Psoas muscle (tissue), 8 donors: ENCODE data around the gene CRISPLD2. TPM values are rescaled to one million over a fixed set of nuclear protein-coding genes. Genes with fewer than 3 reads are reported as not detected.
"Not testable (repeated sequence)": the region's sequence is repeated elsewhere in the genome, so short reads cannot be mapped to it uniquely, and the experiment has no call there.

Experiments used
- ATAC-seq, 4 donors: fragments of 200-7000 bp; cut with Tn5 transposase; one replicate each; pipeline ENCODE4 v1.9.1; 2020; ENCODE audit warnings: moderate library complexity in 3 of 4, mild to moderate bottlenecking in 2 of 4
- DNase-seq, 2 donors: peaks; one replicate each; pipeline ENCODE4 v3.0.0-alpha.2; 2020
- H3K27ac ChIP-seq: fragments of 200-600 bp; one replicate; pipeline ENCODE4 v1.8.0; 2022
- H3K27me3 ChIP-seq, 3 donors: fragments of 200-600 bp in 1 of 3; one replicate each; pipeline versions ENCODE4 v1.6.1 to v1.8.0; 2013 to 2022; ENCODE audit warnings: low read length in 2 of 3, mild to moderate bottlenecking in 2 of 3, moderate library complexity in 1 of 3; ENCODE audit not compliant: insufficient read depth in 3 of 3
- H3K36me3 ChIP-seq, 2 donors: fragments of 200-600 bp in 1 of 2; one replicate each; pipeline versions ENCODE4 v1.6.1 to v1.8.0; 2013 to 2022; ENCODE audit warnings: low read depth in 1 of 2, mild to moderate bottlenecking in 1 of 2, moderate library complexity in 1 of 2; ENCODE audit not compliant: insufficient read depth in 1 of 2
- H3K4me1 ChIP-seq: fragments of 200-600 bp; one replicate; pipeline ENCODE4 v1.8.0; 2022
- H3K4me3 ChIP-seq: fragments of 200-600 bp; one replicate; pipeline ENCODE4 v1.8.0; 2022; ENCODE audit warnings: mild to moderate bottlenecking
- H3K9me3 ChIP-seq: fragments of 200-600 bp; one replicate; pipeline ENCODE4 v1.8.0; 2022
- WGBS, 3 donors: extraction: QIAGEN DNeasy Blood & Tissue Kit; methylation state at CpG; one replicate each; pipeline versions ENCODE4 v1.1.6 to v1.1.7; 2013; 5-methylcytosine and 5-hydroxymethylcytosine counted together
- intact Hi-C, 2 donors: fragments of 100-400 bp; cut with DNase I; formaldehyde crosslinking; loops; one replicate each; pipeline versions ENCODE4 v1.11.0 to v1.14.2; 2022
- polyA plus RNA-seq, 3 donors: library from polyadenylated mRNA; stranded (reverse); fragments of 200-250 nt; gene quantifications; one replicate each; pipeline ENCODE4 v1.2.3, GENCODE V29; 2013
- total RNA-seq, 4 donors: library from RNA; stranded (reverse); fragmentation: NEBNext Ultra II Directional in 2 of 4; extraction: Animal tissue kit (Norgen Biotek cat#: 25700) in 2 of 4; gene quantifications; one replicate each; pipeline versions ENCODE4 v1.2.1 to v1.2.4, GENCODE V29; 2021 to 2023
- TF ChIP-seq, protein P1 (sequence below): fragments of 200-600 bp; IDR thresholded peaks from one replicate; pipeline ENCODE4 v1.8.0; 2022; ENCODE audit warnings: antibody characterized with exemption
- donor health status: healthy with polysubstance abuse.
- donor health status: DM: no; HTN: no; CAD: no; lungs with moderate emphysema.
- donor health status: Bipolar disorder and iron deficiency.
- donor health status: healthy.
- donor health status: DM: yes; HTN: yes; CAD: no.
- donor health status: DM: no; HTN: no; CAD: no.
- donor health status: DM: no; HTN: no; CAD: no.
- donor health status: DM: yes; HTN: yes; CAD: no.

CRISPLD2 gene
- total and polyA plus RNA-seq, 7 donors = 7.1 to 28.6 (median 11.5) TPM

DNA sequence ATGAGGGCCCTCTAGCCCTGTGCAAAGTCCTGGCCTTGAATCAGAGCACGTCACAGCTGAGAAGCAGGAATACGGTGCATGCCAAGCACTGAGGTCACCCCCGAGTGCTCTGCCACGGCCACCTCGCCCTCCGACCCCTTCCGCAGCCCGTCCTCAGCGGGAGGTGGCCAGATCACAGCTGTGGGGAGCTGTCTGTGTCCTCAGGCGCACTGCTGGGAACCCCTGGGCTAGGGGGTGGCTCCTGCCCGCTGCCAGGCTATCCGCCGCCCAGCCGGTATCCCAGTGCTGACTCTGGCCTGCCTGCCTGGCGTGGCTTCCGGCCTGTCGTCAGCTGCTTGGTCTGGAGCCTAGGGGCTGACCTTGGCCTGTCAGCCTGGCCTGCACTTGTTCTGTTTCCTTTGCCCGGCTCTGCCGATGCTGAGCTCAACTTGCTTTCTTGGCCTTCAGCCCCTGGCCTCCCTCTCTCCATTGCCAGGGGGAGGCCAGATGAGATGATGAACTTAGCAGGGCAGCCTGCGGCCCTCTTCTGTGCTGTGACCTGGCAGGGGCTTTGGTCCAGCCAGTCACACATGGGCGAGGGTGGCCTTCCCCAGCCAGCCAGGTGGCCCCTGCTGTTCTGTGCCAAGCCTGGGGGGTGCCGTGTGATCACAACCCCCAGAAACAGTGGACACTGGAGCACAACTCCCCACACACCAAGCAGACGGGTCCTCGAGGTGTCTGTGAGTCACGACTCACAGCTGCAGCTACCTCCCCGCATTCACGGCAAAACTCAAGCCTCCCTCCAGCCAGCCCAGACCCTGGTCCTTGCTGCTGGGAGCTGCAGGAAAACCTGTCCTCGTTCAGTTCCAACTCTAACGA, 114.2 kb downstream of the CRISPLD2 start:
- Histone ChIP-seq H3K36me3 (no peaks in the 10 kb centered on the region), H3K27me3 (no peaks in the 10 kb centered on the region), H3K4me1 (peaks cover 17% of the 10 kb centered on the region), H3K27ac (peak overlapping the region; percentile 85), H3K9me3 (no peaks in the 10 kb centered on the region), H3K4me3 (peak overlapping the region; percentile 42)
- DNase-seq (peak; percentile 89 to 94), ATAC-seq (peak; percentile 93 to 98 (median 94))
- TF ChIP-seq, protein P1, sequence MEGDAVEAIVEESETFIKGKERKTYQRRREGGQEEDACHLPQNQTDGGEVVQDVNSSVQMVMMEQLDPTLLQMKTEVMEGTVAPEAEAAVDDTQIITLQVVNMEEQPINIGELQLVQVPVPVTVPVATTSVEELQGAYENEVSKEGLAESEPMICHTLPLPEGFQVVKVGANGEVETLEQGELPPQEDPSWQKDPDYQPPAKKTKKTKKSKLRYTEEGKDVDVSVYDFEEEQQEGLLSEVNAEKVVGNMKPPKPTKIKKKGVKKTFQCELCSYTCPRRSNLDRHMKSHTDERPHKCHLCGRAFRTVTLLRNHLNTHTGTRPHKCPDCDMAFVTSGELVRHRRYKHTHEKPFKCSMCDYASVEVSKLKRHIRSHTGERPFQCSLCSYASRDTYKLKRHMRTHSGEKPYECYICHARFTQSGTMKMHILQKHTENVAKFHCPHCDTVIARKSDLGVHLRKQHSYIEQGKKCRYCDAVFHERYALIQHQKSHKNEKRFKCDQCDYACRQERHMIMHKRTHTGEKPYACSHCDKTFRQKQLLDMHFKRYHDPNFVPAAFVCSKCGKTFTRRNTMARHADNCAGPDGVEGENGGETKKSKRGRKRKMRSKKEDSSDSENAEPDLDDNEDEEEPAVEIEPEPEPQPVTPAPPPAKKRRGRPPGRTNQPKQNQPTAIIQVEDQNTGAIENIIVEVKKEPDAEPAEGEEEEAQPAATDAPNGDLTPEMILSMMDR = no peak
- 20 to 28% (median 26%) methylated on average over 29 of the region's 29 CpGs for WGBS, 3 donors
- intact Hi-C loops = no loop called here

DNA sequence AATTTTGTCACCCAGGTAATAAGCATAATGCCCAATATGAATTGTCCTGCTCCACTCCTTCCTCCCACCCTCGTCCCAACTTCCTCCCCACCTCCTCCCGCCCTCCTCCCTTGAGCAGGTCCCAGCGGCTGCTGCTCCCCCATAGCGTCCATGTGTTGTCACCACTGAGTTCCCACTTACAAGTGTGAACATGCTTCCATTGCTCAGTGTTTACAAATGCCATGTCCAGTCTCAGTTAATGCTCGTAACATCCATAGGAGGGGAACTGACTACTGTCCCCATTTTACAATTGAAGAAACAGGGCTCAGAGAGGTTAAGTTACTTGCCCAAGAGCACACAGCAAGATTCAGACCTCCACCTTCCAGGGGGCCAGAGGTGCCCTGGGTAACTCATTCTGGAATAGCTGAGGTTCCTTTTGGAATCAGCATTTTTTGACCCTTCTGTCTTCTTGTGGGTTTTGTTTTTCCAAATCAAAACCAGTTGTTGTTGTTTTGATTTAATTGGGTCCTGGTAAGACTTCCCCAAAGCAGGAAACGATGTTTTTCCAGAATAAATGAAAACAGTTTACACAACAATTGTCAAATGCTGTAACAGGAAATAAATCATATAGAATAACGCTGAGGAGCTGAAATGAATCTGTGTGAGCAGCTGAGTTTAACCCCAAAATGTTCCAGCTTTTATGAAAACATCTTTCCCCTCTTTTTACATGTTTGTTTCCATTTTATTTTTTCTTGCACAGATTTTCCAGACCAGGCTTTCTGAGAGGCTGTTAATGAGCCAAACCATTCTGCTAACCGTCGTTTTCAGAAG, 117.6 kb downstream of the CRISPLD2 start:
- no peak for DNase-seq

DNA sequence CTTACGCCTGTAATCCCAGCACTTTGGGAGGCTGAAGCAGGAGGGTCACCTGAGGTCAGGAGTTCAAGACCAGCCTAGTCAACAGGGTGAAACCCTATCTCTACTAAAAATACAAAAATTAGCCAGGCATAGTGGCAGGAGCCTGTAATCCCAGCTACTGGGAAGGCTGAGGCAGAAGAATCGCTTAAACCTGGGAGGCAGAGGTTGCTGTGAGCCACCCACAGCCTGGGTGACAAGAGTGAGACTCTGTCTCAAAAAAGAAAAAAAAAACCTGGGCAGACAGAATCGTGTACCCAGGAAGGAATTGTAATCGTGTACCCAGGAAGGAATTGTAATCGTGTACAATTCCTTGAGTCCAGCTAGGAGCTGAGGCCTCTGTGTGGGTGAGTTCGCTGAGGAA, 118.8 kb downstream of the CRISPLD2 start:
- H3K4me3 ChIP-seq, H3K9me3 ChIP-seq, DNase-seq, H3K27me3 ChIP-seq, H3K36me3 ChIP-seq, H3K27ac ChIP-seq, ATAC-seq, intact Hi-C loops: not testable (repeated sequence)
- peaks cover 11% of the 10 kb centered on the region for H3K4me1 ChIP-seq
- 67 to 80% (median 78%) methylated on average over 6 of the region's 6 CpGs for WGBS, 3 donors

More for the DNA sequence above, 117.6 kb downstream of the CRISPLD2 start:
- Histone ChIP-seq H3K4me3 (no peak overlapping the region), H3K9me3 (no peaks in the 10 kb centered on the region), H3K36me3 (no peaks in the 10 kb centered on the region), H3K27ac (no peak overlapping the region), H3K4me1 (peaks cover 15% of the 10 kb centered on the region), H3K27me3 (no peaks in the 10 kb centered on the region)
- intact Hi-C loops = no loop called here
- TF ChIP-seq, protein P1 = no peak
- 76 to 80% (median 79%) methylated on average over 9 of the region's 9 CpGs for WGBS, 3 donors
- ATAC-seq = no peak

DNA sequence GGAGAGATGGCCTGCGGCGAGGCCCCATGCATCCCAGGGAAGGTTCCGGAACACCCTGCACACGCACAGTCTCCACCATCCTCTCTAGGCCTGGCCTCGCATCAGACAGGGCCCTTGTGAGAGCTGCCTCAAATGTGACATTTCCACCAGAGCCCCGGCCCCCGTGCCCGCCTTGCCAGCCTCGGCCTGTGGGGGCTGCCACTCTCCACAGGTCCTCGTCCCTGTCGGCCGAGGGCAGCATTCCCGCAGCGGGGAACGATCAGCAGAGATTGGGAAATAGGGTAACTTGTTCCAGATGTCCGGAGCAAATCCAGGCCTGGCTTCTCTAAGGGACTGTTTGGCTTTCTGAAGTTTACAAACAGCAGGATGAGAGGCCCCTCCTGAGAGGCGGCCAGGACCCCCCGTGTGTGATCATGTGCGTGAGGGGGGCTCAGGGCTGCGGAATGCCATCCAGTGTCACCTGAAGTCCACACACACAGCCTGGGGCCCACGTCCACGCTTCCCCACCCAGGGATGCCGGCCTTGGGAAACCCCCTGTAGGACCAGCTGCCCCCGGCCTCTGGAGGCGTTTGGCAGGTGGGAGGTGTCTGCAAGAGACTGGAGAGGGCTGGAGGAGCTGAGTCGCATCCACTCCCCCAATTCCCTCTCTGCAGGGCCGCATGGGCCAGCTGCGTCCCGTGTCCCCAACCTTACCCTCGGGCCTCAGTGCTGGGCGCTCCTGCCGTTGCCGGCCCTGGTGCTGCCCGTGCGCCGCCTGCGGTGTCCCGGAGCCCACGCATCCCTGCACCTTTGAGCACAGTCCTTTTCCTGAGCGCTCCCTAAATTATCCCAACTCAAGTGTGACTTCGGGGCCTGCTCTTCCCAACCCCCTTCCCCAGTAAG, 121.1 kb downstream of the CRISPLD2 start:
- no peak overlapping the region for H3K4me3 ChIP-seq
- DNase-seq (peak; percentile 43 to 70), ATAC-seq (peak in 2 of 4 donors; percentile 42 to 64)
- H3K27me3 ChIP-seq = no peaks in the 10 kb centered on the region
- TF ChIP-seq, protein P1 = no peak
- no peaks in the 10 kb centered on the region for H3K9me3 ChIP-seq
- no peaks in the 10 kb centered on the region for H3K4me1 ChIP-seq
- 74 to 77% (median 77%) methylated on average over 36 to 41 of the region's 41 CpGs for whole genome bisulfite sequencing, 3 donors
- H3K36me3 ChIP-seq = no peaks in the 10 kb centered on the region
- intact Hi-C loops = no loop called here
- H3K27ac ChIP-seq = no peak overlapping the region
